ENCODE data around the gene LITAF.

The LITAF gene

GRCh38 chr16:11547118-11547916, 39.4 kb downstream of the LITAF start:
- DNase-seq: no peak

- no peak for DNase-seq
Observed at GRCh38 chr16:11546608-11547061, 40.1 kb downstream of the LITAF start.

DNA sequence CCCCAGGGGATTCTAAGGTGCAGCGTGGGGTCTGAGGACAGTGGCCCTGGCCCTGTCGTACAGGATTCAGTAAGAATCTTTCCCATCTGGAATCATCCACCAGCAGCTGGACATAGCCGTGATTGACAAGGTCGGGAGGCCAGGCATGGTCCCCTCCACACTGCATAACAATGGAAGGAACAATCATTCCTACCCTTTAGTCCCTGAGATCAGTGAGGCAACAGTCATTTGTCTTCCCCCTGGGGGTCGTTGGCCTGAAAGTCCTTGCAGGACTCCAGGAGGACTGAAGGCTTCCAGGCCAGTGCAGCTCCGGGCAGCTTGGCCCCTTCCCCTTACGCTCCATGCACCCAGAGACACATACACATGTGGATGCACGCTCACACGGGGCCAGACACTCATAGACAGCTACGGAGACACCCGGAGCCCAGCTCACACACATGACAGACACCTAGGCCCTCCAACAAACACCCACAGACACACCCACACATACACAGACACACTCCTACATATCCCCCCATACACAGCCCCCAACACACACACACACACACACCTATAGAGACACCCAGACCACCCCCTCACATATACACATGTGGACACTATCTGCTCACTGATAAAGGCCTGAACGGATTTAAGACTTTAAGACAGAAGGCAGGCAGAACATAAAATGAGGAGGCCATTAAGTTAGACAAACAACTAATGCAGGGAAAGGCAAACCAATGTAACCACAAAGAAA, 42.9 kb downstream of the LITAF start:
- DNase-seq: no peak

- no peak for DNase-seq
Observed at GRCh38 chr16:11542069-11542744, 44.5 kb downstream of the LITAF start.

- no peak for DNase-seq
Observed at GRCh38 chr16:11539641-11540050, 47.1 kb downstream of the LITAF start.

GRCh38 chr16:11538880-11539279, 47.8 kb downstream of the LITAF start:
- DNase-seq: no peak

- no peak for DNase-seq
Observed at GRCh38 chr16:11536104-11536866, 50.4 kb downstream of the LITAF start.

GRCh38 chr16:11535494-11535893, 51.2 kb downstream of the LITAF start:
- DNase-seq: no peak

DNA sequence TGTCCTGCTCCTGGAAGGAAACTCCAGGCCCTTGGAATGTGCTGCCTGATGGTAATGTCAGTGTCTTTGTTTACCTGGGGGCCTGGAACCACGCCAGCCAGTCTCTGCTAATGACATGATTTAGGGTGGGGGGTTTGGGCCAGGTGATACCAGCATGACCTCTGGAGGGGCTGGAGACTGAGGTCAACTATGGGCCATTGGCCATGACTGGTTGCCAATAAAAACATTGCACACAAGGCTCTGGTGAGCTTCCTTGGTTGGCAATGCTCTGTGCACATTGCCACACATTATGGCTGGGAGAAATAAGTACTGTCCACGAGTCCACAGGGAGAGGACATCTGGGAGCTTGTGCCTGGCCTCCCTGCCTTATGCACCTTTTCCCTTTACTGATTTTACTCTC, 52.5 kb downstream of the LITAF start:
- DNase-seq: no peak

DNA sequence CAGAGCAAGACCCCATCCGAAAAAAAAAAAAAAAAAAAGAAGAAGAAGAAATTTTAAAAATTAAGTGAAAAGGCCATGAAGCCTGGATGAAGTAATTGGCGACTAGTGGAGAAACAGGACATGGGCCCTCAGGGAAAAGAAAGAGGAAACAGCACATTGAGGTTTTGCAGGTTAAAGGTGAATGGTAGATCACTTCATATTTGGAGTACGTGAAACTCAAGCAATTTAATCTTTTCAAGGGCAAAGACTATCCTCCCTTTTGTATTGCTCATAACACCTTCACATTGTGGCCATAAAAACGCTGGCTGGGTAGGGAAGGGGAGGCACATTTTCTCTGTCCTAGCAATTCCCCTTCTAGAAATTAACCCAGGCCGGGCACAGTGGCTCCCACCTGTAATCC, 53.1 kb downstream of the LITAF start:
- DNase-seq: no peak

GRCh38 chr16:11530171-11530940, 56.4 kb downstream of the LITAF start:
- DNase-seq: no peak

GRCh38 chr16:11529285-11529684, 57.4 kb downstream of the LITAF start:
- no peak for DNase-seq

GRCh38 chr16:11528053-11528452, 58.7 kb downstream of the LITAF start:
- no peak for DNase-seq

GRCh38 chr16:11526655-11527350, 59.9 kb downstream of the LITAF start:
- DNase-seq: no peak

GRCh38 chr16:11524098-11524760, 62.5 kb downstream of the LITAF start:
- DNase-seq: no peak

- no peak for DNase-seq
Observed at GRCh38 chr16:11521055-11521454, 65.7 kb downstream of the LITAF start.

DNA sequence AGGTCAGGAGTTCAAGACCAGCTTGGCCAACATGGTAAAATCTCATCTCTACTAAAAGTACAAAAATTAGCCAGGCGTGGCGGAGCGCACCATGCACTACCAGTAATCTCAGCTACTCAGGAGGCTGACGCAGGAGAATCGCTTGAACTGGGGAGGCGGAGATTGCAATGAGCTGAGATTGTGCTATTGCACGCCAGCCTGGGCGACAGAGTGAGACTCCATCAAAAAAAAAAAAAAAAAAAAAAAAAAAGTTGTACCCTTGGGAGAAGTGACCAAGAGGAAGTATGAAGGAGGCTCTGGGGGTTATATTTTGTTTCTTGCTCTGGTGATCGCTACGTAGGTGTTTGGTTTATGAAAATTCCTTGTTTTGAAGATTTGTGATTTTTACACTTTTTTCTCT, 66.3 kb downstream of the LITAF start:
- no peak for DNase-seq

GRCh38 chr16:11517961-11518360, 68.8 kb downstream of the LITAF start:
- no peak for DNase-seq

DNA sequence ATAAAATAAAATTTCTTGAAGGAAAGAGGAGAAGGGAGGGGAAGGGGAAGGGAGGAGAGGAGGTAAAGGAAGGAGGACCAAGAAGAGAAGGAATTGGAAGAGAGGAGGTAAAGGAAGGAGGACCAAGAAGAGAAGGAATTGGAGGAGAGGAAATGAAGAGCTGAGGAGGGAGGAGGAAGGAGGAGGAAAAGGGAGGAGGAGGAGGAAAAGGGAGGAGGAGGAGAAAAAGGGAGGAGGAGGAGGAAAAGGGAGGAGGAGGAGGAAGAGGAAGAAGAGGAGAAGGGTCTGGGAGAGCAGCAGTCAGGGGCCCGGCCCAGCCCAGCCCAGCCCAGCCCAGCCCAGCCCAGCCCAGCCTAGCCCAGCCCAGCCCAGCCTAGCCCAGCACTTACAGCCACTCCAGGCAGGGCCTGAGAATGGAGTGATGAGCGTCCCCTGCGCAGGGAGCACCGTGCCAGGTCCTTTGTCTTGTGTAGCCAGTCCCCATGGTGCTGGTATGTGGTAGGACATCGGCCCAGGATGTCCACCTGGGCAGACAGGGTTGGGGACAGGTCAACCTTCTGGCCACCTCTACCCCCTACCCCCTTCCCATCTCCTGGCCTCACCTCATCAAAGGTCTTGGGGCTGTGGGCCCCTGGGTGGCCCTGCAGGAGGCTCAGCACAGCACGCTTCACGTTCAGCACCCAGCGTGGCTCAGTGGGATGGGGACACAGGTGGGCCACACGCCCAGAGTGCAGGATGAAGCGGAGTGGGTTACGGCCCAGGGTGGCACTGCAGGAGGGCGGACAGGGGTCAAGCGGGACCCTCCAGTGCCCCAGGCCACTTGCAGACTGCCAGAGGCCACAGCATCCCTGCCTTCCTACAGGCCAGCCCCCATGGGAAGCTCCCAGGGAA, 70.9 kb downstream of the LITAF start:
- DNase-seq: no peak

- no peak for DNase-seq
Observed at GRCh38 chr16:11514283-11514682, 72.4 kb downstream of the LITAF start.

Measured in NCI-H1694 (cell line).